ENCODE results near the gene GPR55. TPM values are rescaled to one million over a fixed set of nuclear protein-coding genes. Genes with fewer than 3 reads are reported as not detected.

Gene GPR55
- total RNA-seq, 1 donor from 2014 or later, result not detected

GRCh38 chr2:230955163-230955737 lies 30.2 kb upstream of the GPR55 start:
- Histone ChIP-seq H3K9me3 (ENCODE audit: low read depth) (no peaks in the 10 kb centered on the region), H3F3A (ENCODE audit: low read depth) (peaks cover 13% of the 10 kb centered on the region), H3K4me3 (no peak overlapping the region), H3K4me1 (peaks cover 10% of the 10 kb centered on the region), H4K20me1 (ENCODE audit: low read depth) (no peaks in the 10 kb centered on the region), H3K27ac (no peak overlapping the region), H3K36me3 (no peaks in the 10 kb centered on the region), H3K79me2 (ENCODE audit: low read depth) (no peaks in the 10 kb centered on the region), H3K27me3 (peaks cover 38% of the 10 kb centered on the region), H2AFZ (replicated peaks) (no peak overlapping the region), H3K9ac (no peak overlapping the region), H3K4me2 (no peak overlapping the region)
- Mint-ChIP-seq H3K36me3 (no peaks in the 10 kb centered on the region), H3K4me3 (no peak overlapping the region), H3K27ac (no peak overlapping the region), H3K27me3 (ENCODE audit: insufficient read depth, low read depth) (peaks cover 12% of the 10 kb centered on the region), H3K4me1 (peaks cover 23% of the 10 kb centered on the region), H3K9me3 (peaks cover 2% of the 10 kb centered on the region)
- no peak for DNase-seq (ENCODE audit: low spot score)
- TF ChIP-seq EZH2 (IDR thresholded peaks at IDR 0.05) (no peak), EZH2phosphoT487 (IDR thresholded peaks at IDR 0.05) (no peak)
- TF ChIP-seq, protein P1, sequence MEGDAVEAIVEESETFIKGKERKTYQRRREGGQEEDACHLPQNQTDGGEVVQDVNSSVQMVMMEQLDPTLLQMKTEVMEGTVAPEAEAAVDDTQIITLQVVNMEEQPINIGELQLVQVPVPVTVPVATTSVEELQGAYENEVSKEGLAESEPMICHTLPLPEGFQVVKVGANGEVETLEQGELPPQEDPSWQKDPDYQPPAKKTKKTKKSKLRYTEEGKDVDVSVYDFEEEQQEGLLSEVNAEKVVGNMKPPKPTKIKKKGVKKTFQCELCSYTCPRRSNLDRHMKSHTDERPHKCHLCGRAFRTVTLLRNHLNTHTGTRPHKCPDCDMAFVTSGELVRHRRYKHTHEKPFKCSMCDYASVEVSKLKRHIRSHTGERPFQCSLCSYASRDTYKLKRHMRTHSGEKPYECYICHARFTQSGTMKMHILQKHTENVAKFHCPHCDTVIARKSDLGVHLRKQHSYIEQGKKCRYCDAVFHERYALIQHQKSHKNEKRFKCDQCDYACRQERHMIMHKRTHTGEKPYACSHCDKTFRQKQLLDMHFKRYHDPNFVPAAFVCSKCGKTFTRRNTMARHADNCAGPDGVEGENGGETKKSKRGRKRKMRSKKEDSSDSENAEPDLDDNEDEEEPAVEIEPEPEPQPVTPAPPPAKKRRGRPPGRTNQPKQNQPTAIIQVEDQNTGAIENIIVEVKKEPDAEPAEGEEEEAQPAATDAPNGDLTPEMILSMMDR (IDR thresholded peaks at IDR 0.05), result no peak

DNA sequence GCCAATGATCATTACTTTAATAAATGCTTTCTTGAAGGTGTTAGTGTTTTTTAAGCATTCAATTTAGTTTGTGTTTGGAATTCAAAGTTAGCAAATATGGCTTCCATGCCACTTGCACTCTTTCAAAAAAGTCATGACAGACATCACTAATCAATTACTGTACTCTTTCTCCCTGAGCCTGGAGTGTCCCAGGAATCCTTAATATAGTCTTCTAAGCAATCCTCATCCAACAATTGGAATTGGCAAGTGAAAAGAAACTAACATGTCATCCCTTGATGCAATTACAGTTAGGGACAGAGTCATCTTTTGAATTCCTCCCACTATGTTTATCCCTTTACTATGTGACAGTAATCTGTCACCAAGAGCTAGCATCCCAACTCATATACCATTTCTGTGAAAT lies 29.7 kb upstream of the GPR55 start:
- Mint-ChIP-seq H3K4me3 (no peak overlapping the region), H3K36me3 (no peaks in the 10 kb centered on the region), H3K9me3 (peaks cover 2% of the 10 kb centered on the region), H3K27me3 (ENCODE audit: insufficient read depth, low read depth) (peaks cover 10% of the 10 kb centered on the region), H3K27ac (no peak overlapping the region), H3K4me1 (peaks cover 20% of the 10 kb centered on the region)
- Histone ChIP-seq H3K4me3 (no peak overlapping the region), H3K9me3 (ENCODE audit: low read depth) (no peaks in the 10 kb centered on the region), H3K79me2 (ENCODE audit: low read depth) (no peaks in the 10 kb centered on the region), H3K4me1 (peaks cover 10% of the 10 kb centered on the region), H3K36me3 (no peaks in the 10 kb centered on the region), H2AFZ (replicated peaks) (no peak overlapping the region), H3K27me3 (peaks cover 38% of the 10 kb centered on the region), H3K9ac (no peak overlapping the region), H3K27ac (no peak overlapping the region), H3F3A (ENCODE audit: low read depth) (peaks cover 13% of the 10 kb centered on the region), H3K4me2 (no peak overlapping the region), H4K20me1 (ENCODE audit: low read depth) (no peaks in the 10 kb centered on the region)
- no peak for DNase-seq (ENCODE audit: low spot score)
- TF ChIP-seq EZH2 (IDR thresholded peaks at IDR 0.05), result no peak
- TF ChIP-seq, protein P1 (IDR thresholded peaks at IDR 0.05), result no peak
- TF ChIP-seq EZH2phosphoT487 (IDR thresholded peaks at IDR 0.05), result no peak

- H2AFZ ChIP-seq (replicated peaks), result no peak overlapping the region
- no peak for DNase-seq (ENCODE audit: low spot score)
These were observed 28.8 kb upstream of the GPR55 start for GRCh38 chr2:230953845-230954244.

More at GRCh38 chr2:230953845-230954244, 28.8 kb upstream of the GPR55 start:
- TF ChIP-seq, protein P1 (IDR thresholded peaks at IDR 0.05), result no peak
- TF ChIP-seq EZH2phosphoT487 (IDR thresholded peaks at IDR 0.05) (no peak), EZH2 (IDR thresholded peaks at IDR 0.05) (no peak)
- H3K27me3 ChIP-seq, result peaks cover 29% of the 10 kb centered on the region
- H4K20me1 ChIP-seq (ENCODE audit: low read depth), result no peaks in the 10 kb centered on the region
- H3K27me3 Mint-ChIP-seq (ENCODE audit: insufficient read depth, low read depth), result peaks cover 7% of the 10 kb centered on the region
- no peak overlapping the region for H3K27ac ChIP-seq
- peaks cover 18% of the 10 kb centered on the region for H3K4me1 Mint-ChIP-seq
- H3K9ac ChIP-seq, result no peak overlapping the region
- no peak overlapping the region for H3K4me2 ChIP-seq
- no peak overlapping the region for H3K4me3 Mint-ChIP-seq
- no peaks in the 10 kb centered on the region for H3K79me2 ChIP-seq (ENCODE audit: low read depth)
- H3F3A ChIP-seq (ENCODE audit: low read depth), result peaks cover 13% of the 10 kb centered on the region
- H3K36me3 ChIP-seq, result no peaks in the 10 kb centered on the region
- H3K9me3 ChIP-seq (ENCODE audit: low read depth), result no peaks in the 10 kb centered on the region
- peaks cover 2% of the 10 kb centered on the region for H3K9me3 Mint-ChIP-seq
- H3K27ac Mint-ChIP-seq, result peak overlapping the region; percentile 31
- no peak overlapping the region for H3K4me3 ChIP-seq
- H3K36me3 Mint-ChIP-seq, result no peaks in the 10 kb centered on the region
- H3K4me1 ChIP-seq, result peaks cover 10% of the 10 kb centered on the region

All from neural progenitor cell (in vitro differentiated cells).